Activated CD4-positive, alpha-beta T cell treated with anti-CD3 and anti-CD28 coated beads for 24 hours (primary cell): ENCODE measurements around the gene TSPYL6.

Experiments
- DNase-seq, 2 donors: peaks; one replicate each; pipeline ENCODE4 v3.0.0-alpha.2; 2020; ENCODE audit warnings: low read depth in 2 of 2

TSPYL6 gene

DNA sequence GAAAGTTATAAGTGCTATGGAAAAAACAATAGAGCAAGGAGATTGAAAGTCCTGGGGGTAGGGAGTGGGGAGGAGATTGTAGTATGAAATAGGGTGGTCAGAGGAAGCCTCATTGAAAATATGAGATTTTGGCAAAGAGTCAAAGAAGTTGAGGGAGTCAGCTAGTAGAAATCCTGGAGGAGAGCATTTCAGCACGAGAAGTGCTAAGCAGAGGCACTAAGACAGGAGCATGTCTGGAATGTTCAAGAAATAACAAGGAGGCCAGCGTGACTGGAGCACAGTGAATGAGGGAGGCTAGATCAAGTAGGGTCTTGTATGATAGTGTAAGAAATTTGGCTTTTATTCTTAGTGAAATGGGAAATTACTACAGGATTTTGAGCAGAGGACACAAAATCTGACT lies 2.1 kb upstream of the TSPYL6 start:
- no peak for DNase-seq

DNA sequence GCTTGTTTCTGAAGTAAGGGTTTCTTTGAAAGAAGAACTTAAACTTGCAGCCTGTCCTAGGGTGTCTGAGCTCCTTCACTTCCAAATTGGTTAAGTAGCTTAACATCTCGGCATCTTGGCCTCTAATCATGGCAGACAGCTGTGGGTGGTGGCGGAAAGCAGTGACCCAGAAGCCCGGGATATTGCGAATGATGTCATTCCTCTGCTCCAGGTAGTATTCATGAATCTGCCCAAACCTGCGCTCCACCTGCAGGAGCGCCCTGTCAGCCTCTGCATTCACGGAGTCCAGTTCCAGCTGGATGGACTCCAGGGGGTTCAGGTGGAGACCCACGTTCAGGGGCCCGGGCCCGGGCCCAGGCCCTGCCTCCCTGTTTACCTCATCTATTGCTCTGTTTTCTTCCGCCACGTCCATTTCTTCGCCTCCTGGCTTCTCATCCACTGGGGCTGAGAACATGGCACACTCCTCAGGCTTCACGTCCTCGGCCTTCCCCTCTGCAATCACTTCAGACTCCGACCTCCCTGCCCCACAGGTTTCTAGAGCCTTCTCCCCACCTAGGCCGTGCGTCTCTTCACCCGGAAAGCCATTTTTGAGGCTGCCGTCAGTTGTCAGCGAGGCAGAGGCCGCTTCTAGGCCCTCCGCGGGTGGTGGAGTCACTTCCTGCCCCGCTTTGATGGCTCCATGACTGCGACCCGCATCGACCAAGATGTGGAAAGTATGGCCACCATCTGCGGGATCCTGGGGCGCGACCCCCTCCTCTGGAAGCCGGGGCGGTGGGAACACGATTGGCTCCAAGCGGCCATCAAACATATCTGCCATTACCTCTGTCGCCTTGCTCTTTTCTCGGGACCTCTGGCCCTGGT lies 569 bp downstream of the TSPYL6 start:
- no peak for DNase-seq

DNA sequence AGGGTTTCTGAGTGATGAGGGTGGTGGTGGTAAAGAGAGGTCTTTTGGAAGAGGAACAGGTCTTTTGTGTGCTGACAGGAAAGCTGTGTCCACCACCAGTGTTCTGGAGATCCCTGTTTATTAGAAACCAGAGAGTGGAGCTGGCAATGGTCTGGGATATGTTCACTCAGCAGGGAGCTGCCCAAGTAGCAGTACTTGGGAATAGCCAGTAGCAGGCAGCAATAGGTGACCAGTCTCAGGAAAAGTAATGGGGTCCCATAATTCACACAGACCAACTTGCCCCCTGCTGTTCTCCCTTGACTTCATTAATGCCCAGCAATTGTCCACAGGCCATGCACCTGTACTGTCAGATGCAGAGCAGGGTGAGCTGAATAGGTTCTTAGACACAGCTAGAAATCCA lies 1.8 kb downstream of the TSPYL6 start:
- DNase-seq: no peak

DNA sequence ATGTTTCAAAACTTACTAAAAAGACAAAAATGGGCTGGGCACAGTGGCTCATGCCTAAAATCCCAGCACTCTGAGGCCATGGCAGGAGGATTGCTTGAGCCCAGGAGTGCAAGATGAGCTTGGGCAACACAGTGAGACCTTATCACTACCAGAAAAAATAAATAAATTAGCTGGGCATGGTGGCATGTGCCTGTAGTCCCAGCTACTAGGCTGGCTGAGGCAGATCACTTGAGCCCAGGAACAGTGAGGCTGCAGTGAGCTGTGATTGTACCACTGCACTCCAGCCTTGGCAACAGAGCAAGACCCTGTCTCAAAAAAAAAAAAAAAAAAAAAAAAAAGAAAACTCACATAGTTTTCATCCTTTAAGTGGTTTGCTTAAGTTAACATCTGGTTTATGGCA lies 6.4 kb downstream of the TSPYL6 start:
- no peak for DNase-seq

DNA sequence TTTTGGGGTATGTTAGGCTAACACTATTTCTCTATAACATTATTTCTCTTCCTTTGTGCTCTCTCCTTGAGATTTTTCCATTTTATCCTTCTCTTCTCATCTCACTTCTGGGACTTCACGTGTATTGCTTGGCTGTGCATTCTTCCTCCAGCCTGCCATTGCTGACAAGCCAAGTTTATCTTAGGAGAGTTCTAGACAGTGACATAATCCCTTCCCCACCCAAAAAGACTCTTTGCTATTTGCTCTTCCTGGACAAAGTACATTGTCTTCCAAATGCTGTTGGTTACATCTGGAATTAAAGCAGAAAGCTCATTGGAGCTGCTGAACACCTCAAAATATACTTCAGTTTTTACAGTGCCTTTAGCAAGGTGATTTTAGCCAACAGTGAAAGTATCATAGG lies 8.9 kb downstream of the TSPYL6 start:
- no peak for DNase-seq

DNA sequence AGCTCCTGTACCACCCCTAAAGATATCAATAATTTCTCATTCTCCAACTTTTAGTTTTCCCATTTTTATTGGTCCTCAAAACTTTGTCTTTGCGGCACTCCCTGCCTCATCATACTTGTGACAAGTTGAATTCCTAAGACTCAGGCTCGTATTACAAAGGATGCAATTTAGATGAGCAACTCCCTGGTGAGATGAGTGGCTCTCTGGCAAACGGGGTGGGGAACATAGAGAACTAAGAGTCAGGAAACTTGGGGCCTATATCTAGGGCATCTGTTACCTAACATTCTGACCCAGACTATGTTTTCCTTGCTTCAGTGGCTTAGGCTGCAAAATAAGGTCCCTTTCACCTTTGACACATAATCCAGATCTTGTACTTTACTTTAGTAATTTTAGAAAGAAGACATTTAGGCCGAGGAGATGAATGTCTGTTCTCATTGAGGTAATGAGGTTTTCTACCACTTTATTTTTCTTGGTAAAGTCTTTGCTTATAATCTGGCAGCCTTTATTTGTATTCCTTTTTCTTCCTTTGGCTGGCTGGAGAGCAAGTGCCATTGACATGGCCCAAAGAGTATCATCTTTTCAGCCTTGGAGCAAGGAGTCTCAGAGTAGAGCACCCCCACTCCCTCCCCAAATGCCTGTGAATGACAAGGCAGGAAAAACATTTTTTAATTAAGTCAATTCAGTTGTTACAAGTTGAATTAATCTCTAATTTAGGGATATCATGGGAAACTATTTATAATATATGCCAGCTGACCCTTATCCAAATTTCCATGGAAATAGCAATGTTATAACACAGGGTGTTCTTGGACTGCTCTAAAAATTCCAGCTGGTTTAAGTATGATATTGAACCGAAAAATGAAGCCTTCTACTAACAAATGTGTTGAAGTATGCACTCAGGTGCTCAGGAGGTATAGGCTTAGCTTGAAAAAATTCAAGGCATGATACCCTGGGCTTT lies 15.2 kb downstream of the TSPYL6 start:
- no peak for DNase-seq

DNA sequence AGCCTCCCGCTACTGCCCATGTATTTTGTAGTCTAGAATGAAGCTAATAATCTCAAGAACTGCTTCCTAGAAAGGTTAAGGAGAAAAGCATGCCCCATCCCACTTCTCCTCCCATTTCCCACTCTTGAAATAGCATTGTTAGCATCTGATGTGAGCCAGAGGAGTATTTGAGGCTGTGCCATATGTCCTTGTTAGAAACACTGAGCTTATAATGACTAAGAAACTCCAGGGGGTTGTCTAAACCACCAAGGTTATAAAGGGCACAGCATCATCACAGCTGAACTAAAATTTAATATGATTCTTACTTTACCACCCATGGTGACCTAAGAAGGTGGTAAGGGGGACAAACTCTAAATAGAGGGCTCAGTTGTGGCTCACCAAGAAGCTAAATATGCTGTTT lies 16.6 kb downstream of the TSPYL6 start:
- DNase-seq: no peak

DNA sequence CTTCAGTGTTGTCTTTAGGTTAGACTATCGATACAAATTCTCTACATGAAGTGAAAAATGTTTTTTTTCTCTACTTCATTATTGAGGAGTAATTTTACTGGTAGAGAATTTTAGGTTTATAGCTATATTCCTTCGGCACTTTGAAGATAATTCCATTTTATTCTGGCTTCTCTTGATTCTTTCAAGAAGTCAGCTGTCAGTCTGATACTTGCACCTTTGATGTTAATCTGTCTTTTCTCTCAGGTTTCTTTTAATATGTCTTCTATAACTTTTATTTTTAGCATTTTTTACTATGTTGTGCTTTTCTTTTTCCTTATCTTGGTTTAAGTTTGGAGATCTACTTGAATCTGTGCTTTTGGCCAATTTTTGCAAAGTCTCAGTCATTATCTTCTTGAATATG lies 18.6 kb downstream of the TSPYL6 start:
- DNase-seq: no peak

DNA sequence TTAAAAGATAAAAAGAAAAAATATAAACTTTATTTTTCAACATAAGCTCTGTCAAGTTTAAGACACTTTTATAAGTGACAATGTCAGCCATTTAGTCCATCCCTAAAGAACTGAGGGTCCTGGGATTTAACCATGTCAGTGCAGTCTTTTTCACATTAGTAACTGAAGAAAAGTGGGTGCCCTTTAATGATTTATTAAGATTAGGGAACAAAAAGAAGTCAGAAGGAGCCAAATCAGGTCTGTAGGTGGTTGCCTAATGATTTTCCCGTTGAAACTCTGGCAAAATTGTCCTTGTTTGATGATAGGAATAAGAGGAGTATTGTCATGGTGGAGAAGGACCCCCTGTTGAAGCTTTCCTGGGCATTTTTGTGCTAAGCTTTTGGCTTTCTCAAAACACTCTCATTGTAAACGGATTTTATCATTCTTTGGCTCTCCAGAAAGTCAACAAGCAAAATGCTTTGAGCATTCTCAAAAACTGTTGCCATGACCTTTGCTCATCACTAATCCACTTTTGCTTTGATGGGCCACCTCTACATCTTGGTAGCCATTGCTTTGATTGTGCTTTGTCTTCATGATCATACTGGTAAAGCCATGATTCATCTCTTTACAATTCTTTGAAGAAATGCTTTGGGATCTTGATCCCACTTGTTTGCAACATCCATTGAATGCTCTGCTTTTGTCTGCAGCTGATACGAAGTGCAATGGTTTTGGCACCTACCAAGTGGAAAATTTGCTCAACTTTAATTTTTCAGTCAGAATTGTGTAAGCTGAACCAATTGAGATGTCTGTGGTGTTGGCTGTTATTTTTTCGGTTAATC lies 22.0 kb downstream of the TSPYL6 start:
- no peak for DNase-seq

DNA sequence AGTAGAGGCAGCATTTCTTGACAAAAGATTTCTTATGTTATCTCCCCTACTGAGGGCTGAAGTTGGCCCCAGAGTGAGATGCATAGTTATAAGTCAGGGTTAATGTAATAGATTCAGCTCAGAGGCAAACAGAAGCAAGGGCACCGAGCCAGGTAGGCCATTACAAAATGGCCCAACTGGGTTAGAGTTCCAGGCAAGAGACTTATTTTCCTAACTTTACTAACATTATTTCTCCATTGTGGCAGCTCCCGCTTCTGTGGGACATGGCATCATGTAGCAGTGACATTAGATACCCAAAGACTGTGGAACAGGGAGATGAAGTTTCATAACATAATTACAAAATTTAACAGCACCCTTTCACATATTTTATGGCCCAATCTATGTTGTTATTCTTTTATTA lies 27.1 kb downstream of the TSPYL6 start:
- DNase-seq: no peak

DNA sequence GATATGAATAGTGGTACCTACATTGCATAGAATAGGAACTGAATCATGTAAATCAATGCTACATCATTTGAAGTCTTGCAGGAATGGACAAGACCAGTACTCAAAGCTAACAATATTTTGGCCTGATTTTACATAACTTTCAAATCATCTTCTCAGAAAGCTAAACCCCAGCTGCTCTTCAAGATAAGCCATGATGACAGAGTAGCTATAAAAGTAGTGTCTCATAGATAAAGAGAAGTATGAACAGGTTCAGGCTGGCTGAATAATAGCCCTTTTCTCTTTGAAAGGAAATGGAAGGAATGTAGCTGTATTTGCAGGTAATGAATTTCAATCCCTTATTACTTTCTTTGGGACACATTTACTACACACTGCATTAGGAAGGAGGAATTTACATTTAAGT lies 28.2 kb downstream of the TSPYL6 start:
- no peak for DNase-seq

DNA sequence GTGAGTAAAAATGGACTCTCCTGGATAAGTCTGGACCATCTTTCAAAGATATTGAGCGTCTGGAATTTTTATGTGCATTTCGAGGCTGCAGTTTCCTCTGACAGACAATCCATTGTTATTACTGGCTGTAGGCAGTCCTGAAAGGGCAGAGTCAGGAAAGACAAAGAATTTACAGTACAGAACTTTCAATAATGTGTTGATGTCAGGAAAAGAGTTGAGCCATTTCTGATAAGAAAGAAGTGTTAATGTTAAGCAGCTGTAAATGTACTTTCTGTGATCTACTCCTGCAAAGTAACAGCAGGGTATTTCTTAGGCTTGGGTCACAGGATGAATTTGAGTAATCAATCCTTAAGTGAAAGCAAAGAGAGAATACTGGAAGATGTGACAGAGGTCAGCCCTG lies 29.8 kb downstream of the TSPYL6 start:
- no peak for DNase-seq

DNA sequence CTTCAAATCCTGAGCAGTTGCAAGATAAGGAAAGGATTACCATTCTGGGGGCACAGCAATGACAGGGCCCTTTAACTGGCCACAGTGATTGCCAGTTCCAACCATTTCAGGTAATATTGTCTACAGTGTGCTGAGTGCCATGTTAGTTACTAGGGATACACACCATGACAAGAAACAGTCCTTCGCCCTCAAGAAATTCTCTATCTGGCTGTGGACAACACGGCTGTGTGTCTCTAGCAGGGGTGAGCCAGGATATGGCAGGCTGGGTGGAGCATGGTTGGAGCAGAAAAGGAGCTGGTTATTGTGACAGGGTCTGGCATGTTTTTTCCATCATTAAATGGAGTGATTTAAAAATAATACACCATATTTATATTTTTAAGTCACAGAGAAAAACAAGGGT lies 31.0 kb downstream of the TSPYL6 start:
- no peak for DNase-seq

DNA sequence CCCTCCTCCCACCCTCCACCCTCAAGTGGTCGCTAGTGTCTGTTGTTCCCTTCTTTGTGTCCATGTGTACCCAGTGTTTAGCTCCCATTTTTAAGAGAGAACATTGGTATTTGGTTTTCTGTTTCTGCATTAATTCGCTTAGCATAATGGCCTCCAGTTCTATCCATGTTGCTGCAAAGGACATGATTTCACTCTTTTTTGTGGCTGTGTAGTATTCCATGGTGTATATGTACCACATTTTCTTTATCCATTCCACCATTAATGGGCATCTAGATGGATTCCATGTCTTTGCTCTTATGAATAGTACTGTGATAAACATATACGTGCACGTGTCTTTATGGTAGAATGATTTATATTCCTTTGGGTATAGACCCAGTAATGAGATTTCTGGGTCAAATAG lies 42.9 kb downstream of the TSPYL6 start:
- no peak for DNase-seq

DNA sequence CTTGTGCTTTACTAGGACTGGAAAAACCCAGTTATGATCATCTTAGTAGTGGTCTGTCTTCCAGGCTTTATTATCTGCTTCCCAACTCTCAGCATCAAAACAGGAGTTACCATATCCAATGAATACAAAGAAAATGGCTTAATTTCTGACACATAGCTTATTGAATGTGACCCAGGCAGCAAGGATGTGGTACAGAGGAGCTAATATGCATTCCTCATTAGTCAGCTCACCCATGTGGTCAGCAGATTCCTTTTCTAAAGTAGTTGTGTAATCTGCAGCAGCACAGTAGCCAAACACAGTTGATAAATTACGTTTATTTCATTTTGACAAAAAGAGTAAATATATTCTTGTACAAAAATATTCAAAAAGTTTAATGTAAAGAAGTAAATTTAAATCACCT lies 43.6 kb downstream of the TSPYL6 start:
- no peak for DNase-seq

DNA sequence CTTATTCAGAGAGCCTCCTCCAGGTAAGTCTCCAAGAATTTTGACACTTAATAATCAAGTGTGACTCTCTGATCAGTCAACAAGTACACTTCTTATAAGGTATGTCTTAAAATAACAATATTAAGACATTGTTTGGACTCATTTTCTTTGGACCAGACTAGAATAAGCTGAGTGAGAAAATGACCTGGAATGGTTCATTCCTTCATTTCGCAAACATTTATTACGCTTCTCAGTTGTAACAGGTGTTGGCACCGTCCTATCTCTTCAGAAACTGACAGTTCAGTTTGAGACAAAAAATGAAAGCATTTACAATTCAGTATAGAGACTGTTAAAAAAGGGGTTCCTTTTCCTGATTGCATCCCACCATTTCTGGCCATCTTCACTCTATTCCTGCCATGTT lies 46.6 kb downstream of the TSPYL6 start:
- DNase-seq: no peak

DNA sequence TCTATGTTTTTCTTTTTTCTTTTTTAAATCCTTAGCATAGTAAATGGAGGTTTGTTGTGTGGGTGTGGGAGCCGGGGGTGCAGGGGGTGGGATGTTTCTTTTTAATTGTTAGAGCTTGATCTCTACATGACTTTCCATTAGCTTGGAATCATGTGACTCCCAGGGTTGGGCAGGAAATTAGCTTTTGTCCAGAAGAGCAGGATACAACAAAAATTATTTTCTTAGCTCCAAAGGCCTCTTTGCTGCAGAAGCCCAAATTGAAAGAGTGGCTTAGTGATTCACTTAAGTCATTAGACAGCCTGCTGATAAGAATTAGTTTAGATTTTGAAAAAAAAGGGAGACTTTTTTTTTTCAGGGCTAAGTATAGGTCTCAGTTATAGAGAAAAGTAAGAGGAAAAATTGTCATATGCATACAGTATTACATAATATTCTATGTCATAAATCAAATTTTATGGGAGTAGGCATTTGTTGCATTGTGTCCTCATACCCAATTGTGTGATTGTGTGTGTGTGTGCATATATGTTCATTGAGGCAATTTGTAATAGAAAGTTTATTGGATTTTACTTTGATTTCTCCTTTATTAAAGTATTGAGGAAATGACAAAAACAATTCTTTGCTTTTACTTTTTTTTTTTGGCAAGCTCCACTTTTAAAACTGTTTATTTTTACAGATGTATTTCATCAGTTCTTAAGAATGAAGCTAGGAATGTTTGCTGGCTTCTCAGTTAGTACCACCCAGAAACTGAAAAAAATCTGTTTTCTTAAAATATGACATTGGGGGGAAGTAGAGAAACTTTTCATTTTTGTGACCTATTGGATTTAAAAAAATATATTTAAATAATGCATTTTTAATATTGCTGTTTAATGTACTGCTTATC lies 47.4 kb downstream of the TSPYL6 start:
- no peak for DNase-seq

DNA sequence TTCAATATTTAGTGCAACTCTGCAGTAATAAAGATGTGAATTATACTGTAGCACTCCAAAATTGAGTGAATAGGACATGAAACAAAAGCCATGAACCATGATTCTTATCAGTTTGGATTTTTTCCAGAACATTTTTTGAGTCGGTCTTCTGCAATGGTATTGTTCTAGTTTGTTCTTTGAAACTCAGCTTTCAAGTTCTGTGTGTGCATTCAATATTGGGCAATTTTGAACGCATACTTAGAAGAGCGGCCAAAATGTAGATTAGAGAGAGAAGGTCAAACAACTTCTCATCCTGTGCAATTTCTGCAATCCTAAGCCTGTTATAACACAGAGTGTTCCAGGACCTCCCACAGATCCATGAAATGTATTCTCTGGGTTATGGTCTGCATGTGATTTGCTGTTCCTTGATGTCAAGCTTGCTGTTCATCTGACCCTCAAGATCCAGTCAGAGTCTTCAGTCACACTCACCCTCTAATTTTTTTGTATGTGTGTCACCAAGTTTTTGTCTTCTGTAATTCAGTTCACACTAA lies 48.3 kb downstream of the TSPYL6 start:
- no peak for DNase-seq

DNA sequence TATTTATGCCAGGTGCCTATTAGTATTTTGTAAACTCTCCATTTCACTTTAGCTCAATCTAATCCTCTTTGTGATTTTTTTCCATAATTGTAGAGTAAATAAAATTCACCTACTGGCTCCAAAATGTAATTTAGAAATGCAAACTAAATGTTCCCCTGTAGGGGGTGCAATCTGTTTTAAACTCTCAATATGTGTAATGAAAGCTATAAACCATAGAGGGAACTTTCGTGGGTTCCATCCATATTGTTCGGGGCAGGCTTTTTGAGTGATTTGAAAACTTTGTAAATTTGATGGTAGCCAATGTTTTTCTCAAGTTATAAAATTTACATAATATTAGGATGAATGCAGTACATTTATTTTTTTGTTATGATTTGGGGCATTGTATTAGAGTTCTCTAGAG lies 49.4 kb downstream of the TSPYL6 start:
- DNase-seq: no peak

DNA sequence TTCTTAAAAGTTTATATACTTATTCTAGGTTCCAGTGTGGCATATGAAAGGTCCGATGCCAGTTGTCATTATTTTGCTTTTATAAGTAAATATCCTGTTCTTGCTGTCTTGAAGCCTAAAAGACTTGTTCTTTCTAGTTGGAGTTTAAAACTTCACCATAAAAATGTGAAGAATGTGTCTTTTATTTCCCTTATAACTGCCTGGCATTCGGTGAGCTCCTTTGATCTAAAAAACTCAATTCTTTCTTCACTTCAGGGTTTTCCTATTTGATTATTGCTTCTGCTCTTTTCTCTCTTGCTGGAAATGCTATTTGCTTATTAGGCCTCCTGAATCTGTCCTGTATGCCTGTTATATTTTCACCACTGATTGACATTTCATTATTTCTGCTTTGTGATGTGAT lies 51.6 kb downstream of the TSPYL6 start:
- no peak for DNase-seq
